GM10847 (cell line): ENCODE measurements around the gene IPCEF1.

Source experiments
- POLR2A ChIP-seq: IDR thresholded peaks from 2 replicates; pipeline ENCODE4 v1.6.1; 2011; ENCODE audit not compliant: insufficient read length; ENCODE audit errors: extremely low read depth

Gene IPCEF1

DNA sequence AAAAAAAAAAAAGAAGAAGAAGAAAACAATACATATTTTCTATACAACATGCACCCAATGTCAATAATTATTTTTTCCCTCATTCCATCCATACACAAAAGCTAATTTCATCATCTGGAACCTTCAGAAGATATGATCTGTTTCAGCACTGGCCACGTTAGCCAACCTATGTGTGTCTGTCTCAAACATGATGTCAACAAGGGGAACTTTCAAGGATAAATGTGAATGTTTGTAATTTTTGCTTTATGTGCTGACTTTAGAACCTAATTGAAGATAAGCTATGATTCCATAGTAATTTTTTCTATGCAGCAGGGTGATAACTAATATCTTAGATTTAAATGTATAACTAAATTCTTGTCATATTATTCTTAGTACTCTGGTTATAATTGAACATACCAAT lies 37.9 kb downstream of the IPCEF1 start:
- TF ChIP-seq POLR2A: no peak

DNA sequence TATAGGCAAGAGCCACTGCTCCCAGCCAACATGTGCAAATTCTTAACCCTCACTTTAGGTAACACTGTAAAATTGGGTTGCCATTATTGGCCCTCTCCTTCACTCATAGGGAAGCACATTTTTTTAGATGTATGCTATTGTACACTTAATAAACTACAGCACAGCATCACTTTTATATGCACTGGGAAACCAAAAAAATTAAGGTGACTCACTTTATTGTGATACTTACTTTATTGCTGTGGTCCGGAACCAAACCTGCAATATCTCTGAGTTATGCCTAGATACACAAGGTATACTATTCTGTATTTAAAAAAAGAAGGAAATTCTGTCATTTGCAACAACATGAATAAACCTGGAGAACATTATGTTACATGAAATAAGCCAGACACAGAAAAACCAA lies 40.5 kb downstream of the IPCEF1 start:
- no peak for TF ChIP-seq POLR2A

DNA sequence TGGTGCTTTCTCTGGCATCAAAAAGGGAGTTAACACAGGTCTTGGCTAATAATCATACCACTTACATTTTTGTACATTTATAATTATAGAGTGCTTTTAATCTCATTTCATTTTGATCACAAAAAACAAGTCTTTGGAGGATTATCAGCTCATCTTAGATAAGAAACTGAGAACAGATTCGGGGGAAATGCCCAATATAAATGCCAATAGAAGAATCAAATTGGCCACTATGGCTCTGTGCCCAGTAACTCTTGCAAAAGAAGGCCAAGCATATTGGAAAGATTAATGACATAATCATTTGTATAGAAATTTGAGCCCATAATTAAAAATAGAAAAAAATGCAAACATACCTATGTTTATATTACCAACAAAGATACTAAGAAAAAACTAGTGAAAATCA lies 42.5 kb downstream of the IPCEF1 start:
- no peak for TF ChIP-seq POLR2A

- no peak for TF ChIP-seq POLR2A
Observed at GRCh38 chr6:154308986-154309385, 47.6 kb downstream of the IPCEF1 start.

DNA sequence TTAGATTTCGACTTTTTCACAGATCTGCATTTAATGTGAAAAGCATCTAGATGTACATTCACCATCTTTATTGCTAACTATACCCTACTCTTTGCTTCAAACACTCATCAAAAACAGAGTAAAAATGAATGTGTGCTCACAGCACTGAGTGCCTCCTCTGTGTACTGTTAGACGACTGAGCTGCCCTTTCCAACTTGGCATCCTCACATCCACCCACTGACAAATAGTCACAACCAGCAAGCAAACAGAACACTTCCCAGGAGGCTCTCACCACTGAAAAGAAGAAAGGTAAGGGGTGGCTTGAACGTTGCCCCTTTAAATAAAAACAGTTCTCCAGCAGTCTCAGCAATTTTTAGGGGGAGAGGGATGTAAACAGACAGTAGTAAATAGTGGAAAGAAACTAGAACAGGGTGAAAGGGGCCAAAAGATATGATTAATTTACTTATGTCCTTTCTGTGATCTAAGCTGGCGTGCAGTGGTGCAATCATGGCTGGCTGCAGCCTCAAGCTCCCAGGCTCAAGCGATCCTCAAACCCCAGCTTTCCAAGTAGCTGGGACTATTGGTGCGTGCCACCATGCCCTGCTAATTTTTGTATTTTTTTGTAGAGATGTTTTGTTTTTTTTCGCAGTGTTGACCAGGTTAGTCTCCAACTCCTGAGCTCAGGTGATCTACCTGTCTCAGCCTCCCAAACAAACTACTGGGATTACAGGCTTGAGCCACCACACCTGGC lies 48.7 kb downstream of the IPCEF1 start:
- TF ChIP-seq POLR2A: no peak

- no peak for TF ChIP-seq POLR2A
Observed at GRCh38 chr6:154306696-154307095, 49.9 kb downstream of the IPCEF1 start.

DNA sequence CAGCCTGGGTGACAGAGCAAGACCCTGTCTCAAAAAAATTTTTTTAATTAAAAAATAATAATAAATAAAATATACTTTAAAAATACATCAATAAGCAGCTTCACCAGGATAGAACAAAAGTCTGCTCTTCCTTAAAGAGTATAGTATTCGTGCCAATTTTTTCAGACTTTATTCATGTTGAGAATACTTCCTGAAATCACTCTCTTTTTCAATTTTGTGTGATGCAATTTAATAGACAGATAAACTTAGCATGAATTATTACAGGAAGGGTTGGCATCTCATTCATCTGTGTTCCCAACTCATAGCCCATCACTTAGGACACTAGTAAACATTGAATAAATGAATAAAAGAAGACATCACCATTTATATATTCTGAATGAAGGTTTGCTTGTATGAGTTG lies 52.4 kb downstream of the IPCEF1 start:
- no peak for TF ChIP-seq POLR2A

DNA sequence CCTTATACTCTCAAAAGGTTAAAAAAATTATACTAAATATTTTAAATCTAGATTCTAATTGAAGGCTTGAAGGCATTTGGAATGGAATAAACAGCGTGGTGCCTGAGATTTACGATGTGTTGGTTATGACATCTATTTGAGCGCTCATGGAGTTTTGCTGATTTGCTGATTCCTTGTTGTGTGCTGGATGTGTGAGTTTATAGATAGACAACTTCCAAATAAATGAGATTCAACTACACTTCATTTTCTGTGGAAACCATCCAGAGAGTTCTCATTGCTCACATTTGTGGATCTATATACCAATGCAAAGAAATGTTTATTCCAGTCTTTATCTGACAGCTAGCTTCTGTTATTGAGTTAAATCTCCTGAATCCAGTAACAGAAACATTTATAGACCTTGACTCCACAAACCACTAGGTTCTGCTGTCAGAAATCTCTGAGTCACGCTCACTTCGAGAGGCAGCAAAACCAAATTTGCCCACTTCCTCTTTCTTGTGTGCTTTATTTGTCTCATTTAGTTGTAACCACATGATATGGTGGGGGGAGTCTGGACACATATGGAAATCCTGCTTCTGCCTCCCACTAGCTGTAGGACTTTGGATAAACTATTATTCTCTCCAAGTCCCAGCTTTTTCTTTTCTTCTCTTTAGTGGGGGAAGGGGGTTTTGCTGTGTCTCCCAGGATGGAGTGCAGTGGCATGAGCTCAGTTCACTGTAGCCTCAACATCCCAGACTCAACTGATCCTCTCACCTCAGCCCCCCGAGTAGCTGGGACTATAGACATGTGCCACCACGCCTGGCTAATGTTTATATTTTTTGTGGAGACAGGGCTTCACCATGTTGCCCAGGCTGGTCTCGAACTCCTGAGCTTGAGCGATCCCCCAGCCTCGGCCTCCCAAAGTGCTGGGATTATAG lies 54.5 kb downstream of the IPCEF1 start:
- no peak for TF ChIP-seq POLR2A

GRCh38 chr6:154301086-154301625 lies 55.4 kb downstream of the IPCEF1 start:
- no peak for TF ChIP-seq POLR2A

DNA sequence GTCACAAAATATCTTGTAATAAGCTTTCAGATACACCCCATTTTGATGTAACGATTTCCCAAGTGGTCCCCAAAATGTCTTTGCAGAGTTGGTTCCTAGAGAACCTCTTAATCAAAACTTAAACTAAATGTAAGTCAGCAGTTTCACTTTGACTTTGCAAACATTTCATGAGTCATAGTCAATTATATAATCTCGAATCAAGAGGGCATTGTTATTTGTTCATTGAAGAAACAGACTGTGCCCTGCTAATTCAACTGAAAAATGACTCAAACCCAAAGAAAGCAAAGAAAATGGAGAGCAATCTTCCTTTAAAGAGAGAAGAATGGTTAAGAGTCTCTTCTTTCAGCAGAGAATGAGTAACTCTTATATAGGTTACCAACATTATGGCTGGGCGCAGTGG lies 58.3 kb downstream of the IPCEF1 start:
- no peak for TF ChIP-seq POLR2A

- no peak for TF ChIP-seq POLR2A
Observed at GRCh38 chr6:154297721-154298120, 58.9 kb downstream of the IPCEF1 start.

GRCh38 chr6:154297210-154297609 lies 59.4 kb downstream of the IPCEF1 start:
- TF ChIP-seq POLR2A: no peak

DNA sequence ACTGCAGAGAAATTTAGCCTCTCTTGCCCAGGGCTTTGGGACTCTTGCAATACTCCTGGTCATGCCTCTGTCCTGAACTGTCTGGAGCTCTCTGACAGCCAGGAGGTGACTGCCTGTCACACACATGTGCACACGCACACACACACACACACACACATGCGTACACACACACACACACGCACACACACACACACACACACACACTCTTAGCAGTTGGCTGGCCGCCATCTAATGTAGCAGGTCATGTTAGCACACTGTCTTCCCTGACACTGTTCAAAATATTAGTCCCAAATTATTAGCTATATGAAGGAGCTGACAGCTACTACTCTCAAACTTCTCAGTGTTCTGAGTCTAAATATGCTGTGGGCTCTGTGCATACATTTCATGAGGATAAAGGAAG lies 60.9 kb downstream of the IPCEF1 start:
- no peak for TF ChIP-seq POLR2A

- TF ChIP-seq POLR2A: no peak
Observed at GRCh38 chr6:154292855-154293519, 63.6 kb downstream of the IPCEF1 start.

GRCh38 chr6:154292066-154292465 lies 64.5 kb downstream of the IPCEF1 start:
- TF ChIP-seq POLR2A: no peak
